Endothelial cell of umbilical vein (primary cell): ENCODE measurements around the gene HNMT. TPM values are rescaled to one million over a fixed set of nuclear protein-coding genes. Genes with fewer than 3 reads are reported as not detected.

Experiments
- BruUV-seq: library from RNA; stranded (reverse); fragments of 400-500 nt; replicated peaks from 2 replicates; lab custom pipeline; 2021; lab: Mats Ljungman, UMichigan
- CTCF ChIA-PET: fragments of 300-600, 350-600 bp; sonication (Branson Sonifier 250); formaldehyde crosslinking; loops from one replicate; lab custom pipeline; 2021; ENCODE audit warnings: antibody characterized with exemption, inconsistent platforms; lab: Charles Lee
- POLR2A ChIA-PET: fragments of 300-600, 350-600 bp; sonication (Branson Sonifier 250); formaldehyde crosslinking; loops from one replicate; lab custom pipeline; 2021; ENCODE audit warnings: antibody characterized with exemption, inconsistent platforms; lab: Charles Lee
- DNase-seq: peaks from one replicate; pipeline ENCODE4 v3.0.0-alpha.2; 2011; ENCODE audit warnings: low read depth, low spot score
- FAIRE-seq: peaks from 2 replicates; lab custom pipeline; 2011; peaks lifted over from hg19 to GRCh38; lab: Jason Lieb, UNC
- H2AFZ ChIP-seq: 2 replicates; pipeline ENCODE4 v1.6.0; 2012; ENCODE audit warnings: low read depth, low read length, control low read depth, inconsistent platforms
- H3K27ac ChIP-seq: 2 replicates; pipeline ENCODE4 v1.5.1; 2011; ENCODE audit warnings: low read depth, mild to moderate bottlenecking, control low read depth, low read length, moderate library complexity; ENCODE audit not compliant: insufficient read depth
- H3K27me3 ChIP-seq, 2 experiments: 2 replicates each; pipeline versions ENCODE4 v1.6.0 to v1.6.1; 2011; ENCODE audit warnings: low read length in 2 of 2, mixed read lengths in 1 of 2; ENCODE audit not compliant: control insufficient read depth in 2 of 2, insufficient read depth in 2 of 2
- H3K36me3 ChIP-seq, 2 experiments: 2 replicates in 1 of 2; 3 replicates in 1 of 2; pipeline ENCODE4 v1.5.1; 2011; ENCODE audit warnings: low read length in 2 of 2, mild to moderate bottlenecking in 1 of 2, moderate library complexity in 1 of 2; ENCODE audit not compliant: control insufficient read depth in 2 of 2, insufficient read depth in 2 of 2; ENCODE audit errors: extremely low read depth in 1 of 2
- H3K4me1 ChIP-seq: 3 replicates; pipeline ENCODE4 v1.5.1; 2011; ENCODE audit warnings: mild to moderate bottlenecking, low read length; ENCODE audit not compliant: control insufficient read depth, insufficient read depth; ENCODE audit errors: extremely low read depth
- H3K4me2 ChIP-seq: 2 replicates; pipeline ENCODE4 v1.6.1; 2011; ENCODE audit warnings: low read length, control low read depth, mixed read lengths; ENCODE audit not compliant: insufficient read depth
- H3K4me3 ChIP-seq, 3 experiments: fragments of 200-600 bp in 1 of 3; sonication (generic), shearing (Covaris generic) in 1 of 3; replicated peaks in 1 of 3; 2 replicates each; pipeline ENCODE4 v1.5.1; 2011 to 2016; ENCODE audit warnings: control low read depth in 3 of 3, low read length in 3 of 3, mild to moderate bottlenecking in 2 of 3, inconsistent platforms in 1 of 3, low read depth in 1 of 3, moderate library complexity in 1 of 3; ENCODE audit not compliant: insufficient read depth in 1 of 3
- H3K79me2 ChIP-seq: 2 replicates; pipeline ENCODE4 v1.6.0; 2012; ENCODE audit warnings: low read length, inconsistent platforms; ENCODE audit not compliant: control insufficient read depth, insufficient read depth
- H3K9ac ChIP-seq: replicated peaks from 2 replicates; pipeline ENCODE3; 2011; ENCODE audit warnings: low read length, control low read depth; ENCODE audit not compliant: insufficient read depth; ENCODE audit errors: extremely low read depth
- H3K9me1 ChIP-seq: replicated peaks from 3 replicates; pipeline ENCODE4 v1.6.0; 2011; ENCODE audit warnings: mild to moderate bottlenecking, low read length; ENCODE audit not compliant: control insufficient read depth, insufficient read depth; ENCODE audit errors: extremely low read depth
- H3K9me3 ChIP-seq: replicated peaks from 2 replicates; pipeline ENCODE4 v1.5.1; 2012; ENCODE audit warnings: low read length, inconsistent platforms; ENCODE audit not compliant: control insufficient read depth, insufficient read depth
- H4K20me1 ChIP-seq: replicated peaks from 2 replicates; pipeline ENCODE3; 2011; ENCODE audit warnings: mild to moderate bottlenecking, low read length; ENCODE audit not compliant: control insufficient read depth, insufficient read depth; ENCODE audit errors: extremely low read depth
- CTCF ChIP-seq, 2 donors: IDR thresholded peaks; 1 replicate in 1 of 2; 2 replicates in 1 of 2; pipeline ENCODE4 v1.5.1; 2011; ENCODE audit warnings: low read length in 2 of 2, mild to moderate bottlenecking in 2 of 2, moderate library complexity in 2 of 2, control low read depth in 1 of 2, inconsistent platforms in 1 of 2, low read depth in 1 of 2; ENCODE audit not compliant: insufficient read depth in 1 of 2; ENCODE audit errors: extremely low read depth in 1 of 2
- EZH2 ChIP-seq: IDR thresholded peaks from 2 replicates; pipeline ENCODE4 v1.6.1; 2012; ENCODE audit warnings: borderline replicate concordance, low read depth, mild to moderate bottlenecking, moderate library complexity, low read length, inconsistent platforms; ENCODE audit not compliant: severe bottlenecking
- FOS ChIP-seq: IDR thresholded peaks from 2 replicates; pipeline ENCODE4 v1.6.1; 2011; ENCODE audit warnings: mild to moderate bottlenecking, low read length, moderate library complexity, borderline replicate concordance; ENCODE audit not compliant: insufficient read depth
- GATA2 ChIP-seq: IDR thresholded peaks from 2 replicates; pipeline ENCODE4 v1.7.0; 2011; ENCODE audit warnings: low read depth, mild to moderate bottlenecking, moderate library complexity, mixed read lengths, low read length; ENCODE audit not compliant: insufficient read length, insufficient read depth
- JUN ChIP-seq: IDR thresholded peaks from 2 replicates; pipeline ENCODE4 v1.6.1; 2011; ENCODE audit warnings: borderline replicate concordance, low read depth; ENCODE audit not compliant: insufficient read length, insufficient read depth
- MAX ChIP-seq: IDR thresholded peaks from 2 replicates; pipeline ENCODE4 v1.6.1; 2011; ENCODE audit not compliant: insufficient read depth, insufficient read length
- MYC ChIP-seq: IDR thresholded peaks from one replicate; pipeline ENCODE4 v1.6.1; 2011; ENCODE audit warnings: mild to moderate bottlenecking, low read depth, low read length
- POLR2A ChIP-seq: IDR thresholded peaks from 2 replicates; pipeline ENCODE4 v1.6.1; 2012; ENCODE audit warnings: low read depth, mild to moderate bottlenecking, control low read depth, low read length
- POLR2AphosphoS5 ChIP-seq: IDR thresholded peaks from 2 replicates; pipeline ENCODE4 v1.6.1; 2012; ENCODE audit warnings: low read depth, mild to moderate bottlenecking, control low read depth, low read length, moderate library complexity; ENCODE audit not compliant: insufficient read depth
- dilution Hi-C: fragments of 300-500 bp; cut with MboI; formaldehyde crosslinking; loops from one replicate; pipeline ENCODE4 v1.15.0; 2019; ENCODE audit warnings: low sequenced_read_pairs; ENCODE audit not compliant: extremely low pct_ligation_motif_present
- intact Hi-C: fragments of 100-400 bp; cut with micrococcal nuclease; formaldehyde crosslinking; loops from one replicate; pipeline ENCODE4 v1.10.0; 2022
- polyA plus RNA-seq, 4 experiments: library from polyadenylated mRNA; depleted of rRNA in 3 of 4; stranded (reverse) in 3 of 4; unstranded in 1 of 4; fragments of >200 nt; gene quantifications; 2 replicates each; pipeline versions ENCODE4 v1.2.1 to v1.2.3, GENCODE V29; 2011 to 2012; ENCODE audit warnings: missing spikeins in 1 of 4
- total RNA-seq: library from RNA; stranded (reverse); gene quantifications from 2 replicates; pipeline ENCODE4 v1.2.3, GENCODE V29; 2021

The HNMT gene
- total and polyA plus RNA-seq, 2 donors (not counting 3 experiments of a cell fraction or from before 2014, with no cell fraction given) = 8.6 to 16.9 TPM

- no TSS peak for BruUV-seq
- dilution Hi-C loops = no loop called here
Observed at GRCh38 chr2:138012082-138012481, 47.8 kb downstream of the HNMT start.

More at GRCh38 chr2:138012082-138012481, 47.8 kb downstream of the HNMT start:
- ChIA-PET POLR2A (no interaction called here), CTCF (no interaction called here)
- Histone ChIP-seq H3K4me2 (no peak overlapping the region), H3K27me3 (no peaks in the 10 kb centered on the region), H3K4me1 (no peaks in the 10 kb centered on the region), H3K9ac (no peak overlapping the region), H4K20me1 (no peaks in the 10 kb centered on the region), H3K27ac (no peak overlapping the region), H3K79me2 (no peaks in the 10 kb centered on the region), H3K36me3 (no peaks in the 10 kb centered on the region), H2AFZ (no peak overlapping the region), H3K4me3 (no peak overlapping the region), H3K9me3 (no peaks in the 10 kb centered on the region), H3K9me1 (no peaks in the 10 kb centered on the region)
- intact Hi-C loops = no loop called here
- TF ChIP-seq FOS (no peak), POLR2AphosphoS5 (no peak), POLR2A (no peak), GATA2 (no peak), MYC (no peak), CTCF (IDR thresholded peaks at IDR 0.05; ENCODE audit: extremely low read depth in 1 of 2, insufficient read depth in 1 of 2, low read depth in 1 of 2, low read length in 2 of 2) (no peak), JUN (no peak), EZH2 (no peak), MAX (no peak)
- FAIRE-seq (no peak), DNase-seq (no peak)
